Fibroblast of lung (primary cell): Measurements from ENCODE around the gene HMOX1. TPM values are rescaled to one million over a fixed set of nuclear protein-coding genes. Genes with fewer than 3 reads are reported as not detected.
A peak's percentile ranks its signal among the peaks of the same experiment; 100 is the strongest.

Experiments
- DNase-seq, 2 donors: peaks; one replicate each; pipeline versions ENCODE4 v3.0.0 to v3.0.0-alpha.2; 2010; ENCODE audit warnings: low read depth in 2 of 2
- H2AFZ ChIP-seq: 2 replicates; pipeline ENCODE4 v1.5.1; 2012; ENCODE audit warnings: low read length, control low read depth, inconsistent platforms
- H3K27ac ChIP-seq: 2 replicates; pipeline ENCODE4 v1.5.1; 2011; ENCODE audit warnings: low read length, control low read depth; ENCODE audit not compliant: insufficient read depth
- H3K27me3 ChIP-seq: 2 replicates; pipeline ENCODE4 v1.5.1; 2011; ENCODE audit warnings: mild to moderate bottlenecking, low read length; ENCODE audit not compliant: control insufficient read depth, insufficient read depth
- H3K36me3 ChIP-seq: 2 replicates; pipeline ENCODE4 v1.5.1; 2011; ENCODE audit warnings: low read length; ENCODE audit not compliant: control insufficient read depth, insufficient read depth
- H3K4me1 ChIP-seq: 2 replicates; pipeline ENCODE4 v1.5.1; 2011; ENCODE audit warnings: low read length; ENCODE audit not compliant: control insufficient read depth, insufficient read depth; ENCODE audit errors: extremely low read depth
- H3K4me2 ChIP-seq: 2 replicates; pipeline ENCODE4 v1.5.1; 2011; ENCODE audit warnings: low read length, control low read depth; ENCODE audit not compliant: insufficient read depth; ENCODE audit errors: extremely low read depth
- H3K4me3 ChIP-seq, 4 experiments: fragments of 200-600 bp in 1 of 4; sonication (generic) in 1 of 4; replicated peaks in 1 of 4; 2 replicates each; pipeline ENCODE4 v1.5.1; 2011 to 2016; ENCODE audit warnings: low read length in 4 of 4, low read depth in 3 of 4, mild to moderate bottlenecking in 3 of 4, control low read depth in 2 of 4, inconsistent platforms in 1 of 4, mixed read lengths in 1 of 4; ENCODE audit not compliant: insufficient read depth in 1 of 4; ENCODE audit errors: control extremely low read depth in 1 of 4
- H3K79me2 ChIP-seq: 2 replicates; pipeline ENCODE4 v1.5.1; 2012; ENCODE audit warnings: mild to moderate bottlenecking, low read length, inconsistent platforms; ENCODE audit not compliant: control insufficient read depth, insufficient read depth
- H3K9ac ChIP-seq: 2 replicates; pipeline ENCODE4 v1.5.1; 2011; ENCODE audit warnings: mild to moderate bottlenecking, low read length, control low read depth; ENCODE audit not compliant: insufficient read depth
- H3K9me3 ChIP-seq: 2 replicates; pipeline ENCODE4 v1.5.1; 2012; ENCODE audit warnings: low read depth, low read length; ENCODE audit not compliant: control insufficient read depth, insufficient read depth
- H4K20me1 ChIP-seq: 2 replicates; pipeline ENCODE4 v1.5.1; 2011; ENCODE audit warnings: low read length; ENCODE audit not compliant: control insufficient read depth, insufficient read depth; ENCODE audit errors: extremely low read depth
- CTCF ChIP-seq, 2 donors: IDR thresholded peaks in 1 of 2; conservative IDR thresholded peaks in 1 of 2; 1 replicate in 1 of 2; 2 replicates in 1 of 2; pipeline ENCODE4 v1.5.1; 2011 to 2012; ENCODE audit warnings: low read length in 2 of 2, control low read depth in 1 of 2, inconsistent platforms in 1 of 2, low read depth in 1 of 2, mild to moderate bottlenecking in 1 of 2
- EZH2 ChIP-seq: IDR thresholded peaks from 2 replicates; pipeline ENCODE4 v1.5.1; 2012; ENCODE audit warnings: low read length, control low read depth, mild to moderate bottlenecking; ENCODE audit errors: missing control alignments
- polyA plus RNA-seq, 2 donors: library from polyadenylated mRNA; depleted of rRNA in 1 of 2; stranded (reverse) in 1 of 2; unstranded in 1 of 2; fragments of >200 nt; gene quantifications; 2 replicates each; pipeline ENCODE4 v1.2.1, GENCODE V29; 2011 to 2012; ENCODE audit warnings: missing spikeins in 1 of 2
- total RNA-seq: library from RNA; depleted of rRNA; stranded (reverse); fragments of >200 nt; gene quantifications from 2 replicates; pipeline ENCODE4 v1.2.1, GENCODE V29; 2014

HMOX1 gene
- total and polyA plus RNA-seq, 2 donors (not counting 1 experiment from before 2014, with no cell fraction given) = 58.9 to 243 TPM

- H3K79me2 ChIP-seq = peaks cover 9% of the 10 kb centered on the region
- peak overlapping the region; percentile 76 for H2AFZ ChIP-seq
- peaks cover 17% of the 10 kb centered on the region for H3K4me1 ChIP-seq
These were observed 4.0 kb upstream of the HMOX1 start for GRCh38 chr22:35376728-35377472.

GRCh38 chr22:35377735-35378134, 3.2 kb upstream of the HMOX1 start:
- Histone ChIP-seq H3K9ac (no peak overlapping the region), H3K4me2 (no peak overlapping the region), H3K9me3 (no peaks in the 10 kb centered on the region), H3K27me3 (no peaks in the 10 kb centered on the region), H3K4me1 (peaks cover 16% of the 10 kb centered on the region), H3K4me3 (no peak overlapping the region), H4K20me1 (no peaks in the 10 kb centered on the region), H3K36me3 (no peaks in the 10 kb centered on the region), H3K27ac (peak overlapping the region; percentile 95), H2AFZ (no peak overlapping the region), H3K79me2 (peaks cover 9% of the 10 kb centered on the region)
- DNase-seq = no peak
- TF ChIP-seq EZH2 = no peak
- TF ChIP-seq CTCF (conservative IDR thresholded peaks at IDR 0.05 in 1 of 2, IDR thresholded peaks at IDR 0.05 in 1 of 2; ENCODE audit: low read depth in 1 of 2, low read length in 2 of 2) = no peak

More at GRCh38 chr22:35376728-35377472, 4.0 kb upstream of the HMOX1 start:
- no peaks in the 10 kb centered on the region for H3K27me3 ChIP-seq
- peak overlapping the region; percentile 95 for H3K27ac ChIP-seq
- no peaks in the 10 kb centered on the region for H3K9me3 ChIP-seq
- DNase-seq = peak; percentile 97 to 99
- H3K36me3 ChIP-seq = no peaks in the 10 kb centered on the region
- H3K4me3 ChIP-seq = peak overlapping the region in 1 of 4 experiments; percentile 9
- peak overlapping the region; percentile 77 for H3K4me2 ChIP-seq
- no peak for TF ChIP-seq EZH2
- no peak for TF ChIP-seq CTCF (conservative IDR thresholded peaks at IDR 0.05 in 1 of 2, IDR thresholded peaks at IDR 0.05 in 1 of 2; ENCODE audit: low read depth in 1 of 2, low read length in 2 of 2)
- H3K9ac ChIP-seq = peak overlapping the region; percentile 58
- H4K20me1 ChIP-seq = no peaks in the 10 kb centered on the region

GRCh38 chr22:35378621-35379020, 2.3 kb upstream of the HMOX1 start:
- H2AFZ ChIP-seq = no peak overlapping the region
- no peak overlapping the region for H3K9ac ChIP-seq
- H3K4me2 ChIP-seq = no peak overlapping the region
- H4K20me1 ChIP-seq = no peaks in the 10 kb centered on the region
- no peaks in the 10 kb centered on the region for H3K27me3 ChIP-seq
- H3K4me3 ChIP-seq = no peak overlapping the region
- no peak overlapping the region for H3K27ac ChIP-seq
- DNase-seq = no peak
- TF ChIP-seq CTCF (conservative IDR thresholded peaks at IDR 0.05 in 1 of 2, IDR thresholded peaks at IDR 0.05 in 1 of 2; ENCODE audit: low read depth in 1 of 2, low read length in 2 of 2) = no peak
- H3K36me3 ChIP-seq = peaks cover 4% of the 10 kb centered on the region
- H3K79me2 ChIP-seq = peaks cover 15% of the 10 kb centered on the region
- H3K4me1 ChIP-seq = peaks cover 16% of the 10 kb centered on the region
- no peaks in the 10 kb centered on the region for H3K9me3 ChIP-seq
